Left hindlimb (tissue), 1 donor: ENCODE data around the gene KRT26.

ENCODE experiments used
- DNase-seq: peaks from one replicate; pipeline ENCODE4 v3.0.0-alpha.2; 2018

The KRT26 gene

GRCh38 chr17:40727447-40728231 lies 44.4 kb downstream of the KRT26 start:
- DNase-seq = no peak

GRCh38 chr17:40726919-40727318 lies 45.1 kb downstream of the KRT26 start:
- DNase-seq = no peak

GRCh38 chr17:40724656-40725055 lies 47.3 kb downstream of the KRT26 start:
- DNase-seq = no peak

- no peak for DNase-seq
Measured at GRCh38 chr17:40722241-40722640, 49.8 kb downstream of the KRT26 start.

- DNase-seq = no peak
Measured at GRCh38 chr17:40720899-40721298, 51.1 kb downstream of the KRT26 start.

GRCh38 chr17:40718930-40719329 lies 53.1 kb downstream of the KRT26 start:
- DNase-seq = no peak

- no peak for DNase-seq
Measured at GRCh38 chr17:40717776-40718175, 54.2 kb downstream of the KRT26 start.
